Suprapubic skin (tissue), 4 donors: ENCODE results near the gene SEZ6L. TPM values are rescaled to one million over a fixed set of nuclear protein-coding genes. Genes with fewer than 3 reads are reported as not detected.

Experiments used
- DNase-seq, 2 donors: peaks; one replicate each; pipeline ENCODE4 v3.0.0-alpha.2; 2019; ENCODE audit warnings: low spot score in 2 of 2
- H3K27ac ChIP-seq: fragments of 200-600 bp; sonication (generic); one replicate; pipeline ENCODE4 v1.5.1; 2019
- H3K27me3 ChIP-seq: fragments of 200-600 bp; sonication (generic); one replicate; pipeline ENCODE4 v1.5.1; 2019
- H3K36me3 ChIP-seq: fragments of 200-600 bp; sonication (generic); one replicate; pipeline ENCODE4 v1.5.1; 2019
- H3K4me1 ChIP-seq: fragments of 200-600 bp; sonication (generic); one replicate; pipeline ENCODE4 v1.5.1; 2019
- H3K4me3 ChIP-seq: fragments of 200-600 bp; sonication (generic); one replicate; pipeline ENCODE4 v1.5.1; 2019; ENCODE audit warnings: mild to moderate bottlenecking
- H3K9me3 ChIP-seq: fragments of 200-600 bp; sonication (generic); one replicate; pipeline ENCODE4 v1.5.1; 2019
- CTCF ChIP-seq, 2 donors: fragments of 200-600 bp in 1 of 2; fragments of 450-650 bp in 1 of 2; sonication (generic) in 1 of 2; IDR thresholded peaks; one replicate each; pipeline ENCODE4 v1.5.1; 2016 to 2019; ENCODE audit warnings: antibody characterized with exemption in 2 of 2, mild to moderate bottlenecking in 1 of 2, moderate library complexity in 1 of 2
- EP300 ChIP-seq: sonication (generic); formaldehyde crosslinking; IDR thresholded peaks from one replicate; pipeline ENCODE4 v1.6.1; 2017; ENCODE audit warnings: antibody characterized with exemption
- POLR2A ChIP-seq, 2 donors: fragments of 450-650 bp; IDR thresholded peaks; one replicate each; pipeline ENCODE4 v1.6.1; 2017; ENCODE audit warnings: antibody characterized with exemption in 2 of 2, mild to moderate bottlenecking in 2 of 2, moderate library complexity in 2 of 2
- POLR2AphosphoS5 ChIP-seq, 3 donors: sonication (generic); formaldehyde crosslinking; IDR thresholded peaks; one replicate each; pipeline ENCODE4 v1.6.1; 2017; ENCODE audit warnings: antibody characterized with exemption in 3 of 3
- WGBS: methylation state at CpG from one replicate; pipeline ENCODE4 v1.1.5; 2018; 5-methylcytosine and 5-hydroxymethylcytosine counted together
- total RNA-seq, 4 donors: library from RNA; depleted of rRNA; stranded (reverse); fragments of >200 nt; gene quantifications; one replicate each; pipeline ENCODE4 v1.1.0, GENCODE V29; 2016

Gene SEZ6L
- total RNA-seq, 4 donors from 2014 or later = 0.24 to 2.2 (median 0.89) TPM

GRCh38 chr22:26205494-26205893 is 36.2 kb downstream of the SEZ6L start:
- H3K4me1 ChIP-seq = no peaks in the 10 kb centered on the region
- no peaks in the 10 kb centered on the region for H3K9me3 ChIP-seq
- H3K27ac ChIP-seq = no peak overlapping the region
- peaks cover 7% of the 10 kb centered on the region for H3K27me3 ChIP-seq
- DNase-seq = no peak
- TF ChIP-seq POLR2A (IDR thresholded peaks at IDR 0.05) (no peak), EP300 (no peak), POLR2AphosphoS5 (IDR thresholded peaks at IDR 0.05) (no peak), CTCF (IDR thresholded peaks at IDR 0.05) (no peak)
- H3K36me3 ChIP-seq = no peaks in the 10 kb centered on the region
- WGBS = 78% methylated on average over 4 of the region's 4 CpGs
- H3K4me3 ChIP-seq = no peak overlapping the region

- no peak for TF ChIP-seq EP300
- TF ChIP-seq POLR2A (IDR thresholded peaks at IDR 0.05) = no peak
- no peak for TF ChIP-seq POLR2AphosphoS5 (IDR thresholded peaks at IDR 0.05)
- TF ChIP-seq CTCF (IDR thresholded peaks at IDR 0.05) = no peak
- Histone ChIP-seq H3K27ac (no peak overlapping the region), H3K36me3 (no peaks in the 10 kb centered on the region), H3K4me3 (no peak overlapping the region), H3K9me3 (no peaks in the 10 kb centered on the region), H3K4me1 (no peaks in the 10 kb centered on the region), H3K27me3 (peaks cover 25% of the 10 kb centered on the region)
- WGBS = 50% methylated on average over 8 of the region's 8 CpGs
- peak in 1 of 2 donors; percentile 26 for DNase-seq
These were observed 41.1 kb downstream of the SEZ6L start for GRCh38 chr22:26210334-26210733.

GRCh38 chr22:26213826-26214225 is 44.6 kb downstream of the SEZ6L start:
- whole genome bisulfite sequencing = 44% methylated on average over 1 of the region's 1 CpG
- H3K4me3 ChIP-seq = no peak overlapping the region
- peak in 1 of 2 donors; percentile 12 for DNase-seq
- H3K27ac ChIP-seq = no peak overlapping the region
- no peaks in the 10 kb centered on the region for H3K36me3 ChIP-seq
- no peaks in the 10 kb centered on the region for H3K9me3 ChIP-seq
- peaks cover 22% of the 10 kb centered on the region for H3K27me3 ChIP-seq
- no peak for TF ChIP-seq CTCF (IDR thresholded peaks at IDR 0.05)
- no peak for TF ChIP-seq POLR2AphosphoS5 (IDR thresholded peaks at IDR 0.05)
- TF ChIP-seq EP300 = no peak
- no peak for TF ChIP-seq POLR2A (IDR thresholded peaks at IDR 0.05)
- no peaks in the 10 kb centered on the region for H3K4me1 ChIP-seq

GRCh38 chr22:26214466-26214865 is 45.2 kb downstream of the SEZ6L start:
- no peaks in the 10 kb centered on the region for H3K9me3 ChIP-seq
- no peak overlapping the region for H3K27ac ChIP-seq
- peaks cover 22% of the 10 kb centered on the region for H3K27me3 ChIP-seq
- peak in 1 of 2 donors; percentile 9 for DNase-seq
- WGBS = 67% methylated on average over 4 of the region's 4 CpGs
- TF ChIP-seq POLR2A (IDR thresholded peaks at IDR 0.05) (no peak), POLR2AphosphoS5 (IDR thresholded peaks at IDR 0.05) (no peak), CTCF (IDR thresholded peaks at IDR 0.05) (no peak), EP300 (no peak)
- no peaks in the 10 kb centered on the region for H3K4me1 ChIP-seq
- no peak overlapping the region for H3K4me3 ChIP-seq
- no peaks in the 10 kb centered on the region for H3K36me3 ChIP-seq

GRCh38 chr22:26215736-26216135 is 46.5 kb downstream of the SEZ6L start:
- no peak overlapping the region for H3K4me3 ChIP-seq
- DNase-seq = peak in 1 of 2 donors; percentile 23
- H3K36me3 ChIP-seq = no peaks in the 10 kb centered on the region
- H3K9me3 ChIP-seq = no peaks in the 10 kb centered on the region
- H3K27ac ChIP-seq = no peak overlapping the region
- H3K4me1 ChIP-seq = no peaks in the 10 kb centered on the region
- H3K27me3 ChIP-seq = peaks cover 18% of the 10 kb centered on the region
- WGBS = 62% methylated on average over 7 of the region's 7 CpGs
- no peak for TF ChIP-seq POLR2A (IDR thresholded peaks at IDR 0.05)
- no peak for TF ChIP-seq POLR2AphosphoS5 (IDR thresholded peaks at IDR 0.05)
- TF ChIP-seq EP300 = no peak
- no peak for TF ChIP-seq CTCF (IDR thresholded peaks at IDR 0.05)
